Mesenchymal stem cell (in vitro differentiated cells and primary cell): ENCODE results near the gene TNS1.

Experiments used
- DNase-seq: peaks from one replicate; pipeline ENCODE4 v3.0.0-alpha.2; 2013
- H2AFZ ChIP-seq: one replicate; pipeline ENCODE4 v1.6.1; 2013; ENCODE audit warnings: low read depth, mild to moderate bottlenecking, control low read depth, inconsistent platforms, low read length, moderate library complexity
- H2AK5ac ChIP-seq: 2 replicates; pipeline ENCODE4 v1.6.1; 2013; ENCODE audit warnings: low read length, moderate library complexity, mild to moderate bottlenecking, inconsistent platforms; ENCODE audit not compliant: severe bottlenecking
- H2BK120ac ChIP-seq: one replicate; pipeline ENCODE4 v1.6.1; 2013; ENCODE audit warnings: low read depth, mild to moderate bottlenecking, inconsistent platforms, low read length, moderate library complexity
- H2BK12ac ChIP-seq, 2 experiments: one replicate each; pipeline ENCODE4 v1.6.1; 2013; ENCODE audit warnings: inconsistent platforms in 2 of 2, low read length in 2 of 2, mild to moderate bottlenecking in 2 of 2, moderate library complexity in 2 of 2, control low read depth in 1 of 2
- H2BK15ac ChIP-seq: one replicate; pipeline ENCODE4 v1.6.1; 2013; ENCODE audit warnings: mild to moderate bottlenecking, low read depth, inconsistent platforms; ENCODE audit not compliant: poor library complexity, severe bottlenecking
- H2BK5ac ChIP-seq: 2 replicates; pipeline ENCODE4 v1.6.1; 2013; ENCODE audit warnings: low read depth, mild to moderate bottlenecking, low read length, control low read depth, inconsistent platforms; ENCODE audit not compliant: poor library complexity, severe bottlenecking
- H3K14ac ChIP-seq, 2 experiments: one replicate each; pipeline ENCODE4 v1.6.1; 2013; ENCODE audit warnings: inconsistent platforms in 2 of 2, low read length in 2 of 2, control low read depth in 1 of 2, mild to moderate bottlenecking in 1 of 2, moderate library complexity in 1 of 2
- H3K18ac ChIP-seq, 2 experiments: one replicate each; pipeline ENCODE4 v1.6.1; 2013; ENCODE audit warnings: inconsistent platforms in 2 of 2, low read length in 2 of 2, control low read depth in 1 of 2, low read depth in 1 of 2, mild to moderate bottlenecking in 1 of 2
- H3K23ac ChIP-seq, 2 experiments: one replicate each; pipeline ENCODE4 v1.6.1; 2013; ENCODE audit warnings: inconsistent platforms in 2 of 2, low read length in 2 of 2, mild to moderate bottlenecking in 2 of 2, moderate library complexity in 2 of 2, control low read depth in 1 of 2
- H3K27ac ChIP-seq: 2 replicates; pipeline ENCODE4 v1.5.1; 2013; ENCODE audit warnings: mild to moderate bottlenecking, moderate library complexity, low read length, control low read depth, inconsistent platforms; ENCODE audit not compliant: poor library complexity, severe bottlenecking
- H3K27me3 ChIP-seq, 2 experiments: 2 replicates each; pipeline versions ENCODE4 v1.6.1 to v1.7.0; 2013; ENCODE audit warnings: low read length in 2 of 2, mild to moderate bottlenecking in 2 of 2, moderate library complexity in 2 of 2, control low read depth in 1 of 2, inconsistent platforms in 1 of 2; ENCODE audit not compliant: control insufficient read depth in 1 of 2, insufficient read depth in 1 of 2
- H3K36me3 ChIP-seq, 2 experiments: 2 replicates each; pipeline versions ENCODE4 v1.6.1 to v1.7.0; 2013; ENCODE audit warnings: low read length in 2 of 2, control low read depth in 1 of 2, inconsistent platforms in 1 of 2, low read depth in 1 of 2, mild to moderate bottlenecking in 1 of 2; ENCODE audit not compliant: insufficient read depth in 2 of 2, control insufficient read depth in 1 of 2
- H3K4ac ChIP-seq, 2 experiments: one replicate each; pipeline ENCODE4 v1.6.1; 2013; ENCODE audit warnings: inconsistent platforms in 2 of 2, low read length in 2 of 2, mild to moderate bottlenecking in 2 of 2, moderate library complexity in 2 of 2, control low read depth in 1 of 2, low read depth in 1 of 2
- H3K4me1 ChIP-seq: 2 replicates; pipeline ENCODE4 v1.6.1; 2013; ENCODE audit warnings: low read depth, low read length, control low read depth; ENCODE audit not compliant: control insufficient read depth, insufficient read depth
- H3K4me2 ChIP-seq: 2 replicates; pipeline ENCODE4 v1.6.1; 2013; ENCODE audit warnings: low read length, mild to moderate bottlenecking, inconsistent platforms; ENCODE audit not compliant: poor library complexity, severe bottlenecking
- H3K4me3 ChIP-seq, 2 experiments: 2 replicates each; pipeline versions ENCODE4 v1.5.1 to v1.7.0; 2013; ENCODE audit warnings: low read length in 2 of 2, mild to moderate bottlenecking in 2 of 2, control low read depth in 1 of 2, low read depth in 1 of 2; ENCODE audit not compliant: insufficient read depth in 1 of 2
- H3K79me1 ChIP-seq: replicated peaks from 2 replicates; pipeline ENCODE4 v1.6.1; 2013; ENCODE audit warnings: mild to moderate bottlenecking, control low read depth, low read length, inconsistent platforms; ENCODE audit not compliant: poor library complexity, severe bottlenecking
- H3K9ac ChIP-seq: 2 replicates; pipeline ENCODE4 v1.7.0; 2013; ENCODE audit warnings: mild to moderate bottlenecking, low read length, moderate library complexity
- H3K9me3 ChIP-seq: 2 replicates; pipeline ENCODE4 v1.7.0; 2013; ENCODE audit warnings: mild to moderate bottlenecking, low read length; ENCODE audit not compliant: control insufficient read depth
- H4K8ac ChIP-seq: one replicate; pipeline ENCODE4 v1.6.1; 2013; ENCODE audit warnings: inconsistent platforms, mild to moderate bottlenecking, low read length, moderate library complexity
- H4K91ac ChIP-seq: one replicate; pipeline ENCODE4 v1.6.1; 2013; ENCODE audit warnings: mild to moderate bottlenecking, low read length, inconsistent platforms
- WGBS: methylation state at CpG from one replicate; pipeline ENCODE4 v1.1.7; 2013; ENCODE audit warnings: mixed read lengths; 5-methylcytosine and 5-hydroxymethylcytosine counted together

TNS1 gene

GRCh38 chr2:217920879-217921603, 81.8 kb downstream of the TNS1 start:
- Histone ChIP-seq H2BK15ac (peak overlapping the region; percentile 37), H2BK120ac (peak overlapping the region; percentile 23), H4K8ac (no peak overlapping the region), H2AK5ac (peak overlapping the region; percentile 89), H3K14ac (peak overlapping the region in 1 of 2 experiments; percentile 88), H2BK5ac (peak overlapping the region; percentile 19), H3K18ac (peak overlapping the region; percentile 37 to 65), H2AFZ (no peak overlapping the region), H3K4ac (peak overlapping the region; percentile 19 to 85), H3K9me3 (no peaks in the 10 kb centered on the region), H3K9ac (no peak overlapping the region), H3K79me1 (peaks cover 30% of the 10 kb centered on the region), H3K4me1 (peaks cover 66% of the 10 kb centered on the region), H3K4me2 (no peak overlapping the region), H2BK12ac (peak overlapping the region in 1 of 2 experiments; percentile 96), H3K27me3 (no peaks in the 10 kb centered on the region), H4K91ac (peak overlapping the region; percentile 72), H3K4me3 (no peak overlapping the region), H3K27ac (peak overlapping the region; percentile 31), H3K23ac (no peak overlapping the region), H3K36me3 (peaks cover 23 to 35% of the 10 kb centered on the region in 2 experiments)
- WGBS, result 57% methylated on average over 7 of the region's 8 CpGs
- no peak for DNase-seq

DNA sequence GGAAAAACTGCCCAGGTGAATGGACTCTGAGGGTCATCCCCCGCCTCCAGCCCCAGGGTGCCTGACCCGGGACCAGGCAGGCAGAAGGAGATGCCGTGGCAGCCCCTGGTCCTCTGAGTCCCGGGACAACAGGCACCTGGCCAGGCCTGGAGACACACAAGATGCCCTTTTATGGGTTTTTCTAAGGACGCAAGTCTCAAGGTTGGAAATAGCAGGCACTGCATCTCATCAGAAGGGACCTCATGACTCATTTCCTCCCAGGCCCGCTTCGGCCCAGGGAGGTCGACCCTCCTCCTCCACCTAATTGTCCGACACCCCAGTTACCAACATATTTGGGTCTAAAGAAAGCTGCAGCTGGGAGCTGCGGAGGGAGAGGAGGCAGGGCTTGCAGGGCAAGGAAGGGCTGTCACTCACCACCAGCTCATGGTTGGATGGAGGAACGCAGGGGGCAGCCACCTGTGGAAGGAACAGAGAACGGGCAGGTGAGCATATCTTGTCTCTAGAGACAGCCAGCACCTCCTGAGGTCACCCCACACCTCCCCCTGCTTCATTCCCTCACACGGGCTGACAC, 82.9 kb downstream of the TNS1 start:
- Histone ChIP-seq H3K27me3 (no peaks in the 10 kb centered on the region), H3K14ac (no peak overlapping the region), H3K9ac (peak overlapping the region; percentile 12), H3K18ac (peak overlapping the region; percentile 68 to 85), H3K4me2 (no peak overlapping the region), H2BK5ac (peak overlapping the region; percentile 59), H4K8ac (no peak overlapping the region), H3K79me1 (peaks cover 36% of the 10 kb centered on the region), H2BK120ac (no peak overlapping the region), H3K36me3 (peaks cover 33 to 41% of the 10 kb centered on the region in 2 experiments), H2AFZ (no peak overlapping the region), H2BK12ac (peak overlapping the region; percentile 57 to 65), H4K91ac (peak overlapping the region; percentile 5), H2BK15ac (peak overlapping the region; percentile 58), H3K4me3 (no peak overlapping the region), H3K9me3 (no peaks in the 10 kb centered on the region), H2AK5ac (no peak overlapping the region), H3K23ac (no peak overlapping the region), H3K4me1 (peaks cover 66% of the 10 kb centered on the region), H3K27ac (peak overlapping the region; percentile 78), H3K4ac (no peak overlapping the region)
- 17% methylated on average over 8 of the region's 13 CpGs for WGBS
- peak; percentile 57 for DNase-seq

- Histone ChIP-seq H3K79me1 (peaks cover 36% of the 10 kb centered on the region), H3K27me3 (no peaks in the 10 kb centered on the region), H3K14ac (peak overlapping the region in 1 of 2 experiments; percentile 79), H2BK120ac (peak overlapping the region; percentile 12), H3K4ac (peak overlapping the region in 1 of 2 experiments; percentile 42), H3K4me2 (no peak overlapping the region), H4K8ac (peak overlapping the region; percentile 29), H2AK5ac (peak overlapping the region; percentile 88), H4K91ac (peak overlapping the region; percentile 29), H3K18ac (peak overlapping the region; percentile 68 to 85), H3K9ac (peak overlapping the region; percentile 12), H2AFZ (no peak overlapping the region), H3K9me3 (no peaks in the 10 kb centered on the region), H3K36me3 (peaks cover 34 to 43% of the 10 kb centered on the region in 2 experiments), H2BK12ac (peak overlapping the region; percentile 57 to 65), H3K27ac (peak overlapping the region; percentile 78), H3K23ac (no peak overlapping the region), H2BK5ac (peak overlapping the region; percentile 59), H2BK15ac (peak overlapping the region; percentile 58), H3K4me3 (no peak overlapping the region), H3K4me1 (peaks cover 66% of the 10 kb centered on the region)
- 80% methylated on average over 6 of the region's 8 CpGs for WGBS
- DNase-seq, result no peak
Observed at GRCh38 chr2:217919204-217919603, 83.6 kb downstream of the TNS1 start.

GRCh38 chr2:217918308-217919024, 84.3 kb downstream of the TNS1 start:
- WGBS, result 19% methylated on average over 17 of the region's 20 CpGs
- H3K36me3 ChIP-seq, result peaks cover 33 to 47% of the 10 kb centered on the region in 2 experiments
- no peak overlapping the region for H3K23ac ChIP-seq
- H3K27ac ChIP-seq, result peak overlapping the region; percentile 78
- H2AK5ac ChIP-seq, result peak overlapping the region; percentile 50
- no peak overlapping the region for H4K91ac ChIP-seq
- no peaks in the 10 kb centered on the region for H3K9me3 ChIP-seq
- peaks cover 40% of the 10 kb centered on the region for H3K79me1 ChIP-seq
- H3K4me3 ChIP-seq, result no peak overlapping the region
- no peak overlapping the region for H3K4me2 ChIP-seq
- DNase-seq, result peak; percentile 57
- H3K4me1 ChIP-seq, result peaks cover 66% of the 10 kb centered on the region
- H4K8ac ChIP-seq, result peak overlapping the region; percentile 64
- H3K4ac ChIP-seq, result peak overlapping the region in 1 of 2 experiments; percentile 35
- H3K9ac ChIP-seq, result no peak overlapping the region
- H3K18ac ChIP-seq, result peak overlapping the region in 1 of 2 experiments; percentile 92
- H2BK15ac ChIP-seq, result peak overlapping the region; percentile 20
- peak overlapping the region in 1 of 2 experiments; percentile 55 for H3K14ac ChIP-seq
- no peaks in the 10 kb centered on the region for H3K27me3 ChIP-seq
- peak overlapping the region; percentile 65 to 81 for H2BK12ac ChIP-seq
- peak overlapping the region; percentile 12 for H2BK120ac ChIP-seq
- H2AFZ ChIP-seq, result peak overlapping the region; percentile 6
- no peak overlapping the region for H2BK5ac ChIP-seq
